GM23338 (cell line): Measurements from ENCODE around the gene LEAP2. TPM values are rescaled to one million over a fixed set of nuclear protein-coding genes. Genes with fewer than 3 reads are reported as not detected.

Experiments
- ATAC-seq: fragments of 200-7000 bp; cut with Tn5 transposase; 3 replicates; pipeline ENCODE4 v1.9.1; 2020
- DNase-seq: peaks from one replicate; pipeline ENCODE4 v3.0.0-alpha.2; 2015; ENCODE audit warnings: low spot score
- H2AFZ ChIP-seq: fragments of 200-600 bp; sonication (generic); 2 replicates; pipeline ENCODE4 v1.8.0; 2016; ENCODE audit warnings: antibody characterized with exemption, mild to moderate bottlenecking, moderate library complexity
- H3F3A ChIP-seq: fragments of 200-600 bp; sonication (generic); replicated peaks from 2 replicates; pipeline ENCODE4 v1.8.0; 2017; ENCODE audit warnings: antibody characterized with exemption, mixed run types, low read depth
- H3K27ac ChIP-seq: fragments of 200-600 bp; sonication (generic); 2 replicates; pipeline ENCODE4 v1.6.1; 2016; ENCODE audit warnings: low read depth
- H3K27me3 ChIP-seq: fragments of 200-600 bp; sonication (generic); 2 replicates; pipeline ENCODE4 v1.8.0; 2016; ENCODE audit warnings: mild to moderate bottlenecking, mixed run types, moderate library complexity; ENCODE audit not compliant: insufficient read depth
- H3K36me3 ChIP-seq: fragments of 200-600 bp; sonication (generic); 2 replicates; pipeline ENCODE4 v1.8.0; 2016; ENCODE audit warnings: mild to moderate bottlenecking; ENCODE audit not compliant: insufficient read depth
- H3K4me1 ChIP-seq: fragments of 200-600 bp; sonication (generic); 2 replicates; pipeline ENCODE4 v1.8.0; 2016; ENCODE audit warnings: mild to moderate bottlenecking, moderate library complexity; ENCODE audit not compliant: insufficient read depth
- H3K4me2 ChIP-seq: fragments of 200-600 bp; sonication (generic); 2 replicates; pipeline ENCODE4 v1.7.1; 2017; ENCODE audit warnings: mixed run types
- H3K4me3 ChIP-seq: fragments of 200-600 bp; sonication (generic); 2 replicates; pipeline ENCODE4 v1.6.1; 2016; ENCODE audit warnings: mixed run types
- H3K79me2 ChIP-seq: fragments of 200-600 bp; sonication (generic); replicated peaks from 2 replicates; pipeline ENCODE4 v1.8.0; 2017; ENCODE audit warnings: mild to moderate bottlenecking; ENCODE audit not compliant: insufficient read depth
- H3K9me2 ChIP-seq: fragments of 200-600 bp; sonication (generic); 2 replicates; pipeline ENCODE4 v1.8.0; 2017; ENCODE audit not compliant: insufficient read depth
- H4K20me1 ChIP-seq: fragments of 200-600 bp; sonication (generic); replicated peaks from 2 replicates; pipeline ENCODE4 v1.8.0; 2017; ENCODE audit warnings: mild to moderate bottlenecking; ENCODE audit not compliant: insufficient read depth
- H3K27ac Mint-ChIP-seq: 2 replicates; pipeline ENCODE4 v1.8.0; 2020; ENCODE audit warnings: inconsistent platforms, mild to moderate bottlenecking, moderate library complexity, mixed read lengths
- H3K27me3 Mint-ChIP-seq: 3 replicates; pipeline ENCODE4 v1.8.0; 2022; ENCODE audit warnings: low read depth, mild to moderate bottlenecking, moderate library complexity, mixed read lengths, inconsistent platforms; ENCODE audit not compliant: insufficient read depth, poor library complexity
- H3K36me3 Mint-ChIP-seq: 3 replicates; pipeline ENCODE4 v1.8.0; 2021; ENCODE audit warnings: low read depth, mild to moderate bottlenecking, inconsistent platforms, moderate library complexity, mixed read lengths
- H3K4me1 Mint-ChIP-seq: 3 replicates; pipeline ENCODE4 v1.8.0; 2020; ENCODE audit warnings: mild to moderate bottlenecking, inconsistent platforms, mixed read lengths
- H3K4me3 Mint-ChIP-seq: 3 replicates; pipeline ENCODE4 v1.8.0; 2021; ENCODE audit warnings: moderate library complexity, mild to moderate bottlenecking, inconsistent platforms, mixed read lengths
- H3K9me3 Mint-ChIP-seq: 3 replicates; pipeline ENCODE4 v1.8.0; 2020; ENCODE audit warnings: moderate library complexity, mild to moderate bottlenecking, inconsistent platforms, mixed read lengths
- CREB1 ChIP-seq: fragments of 250-450 bp; sonication (Bioruptor Pico); IDR thresholded peaks from 2 replicates; pipeline ENCODE4 v1.5.0; 2020; ENCODE audit warnings: low read depth, mild to moderate bottlenecking, moderate library complexity
- EZH2 ChIP-seq: fragments of 200-600 bp; sonication (generic); IDR thresholded peaks from one replicate; pipeline ENCODE4 v1.8.0; 2017; ENCODE audit warnings: antibody characterized with exemption, mild to moderate bottlenecking, low read depth; ENCODE audit not compliant: unreplicated experiment
- EZH2phosphoT487 ChIP-seq: fragments of 200-600 bp; sonication (generic); IDR thresholded peaks from one replicate; pipeline ENCODE4 v1.8.1; 2018; ENCODE audit warnings: antibody characterized with exemption; ENCODE audit not compliant: unreplicated experiment
- JUNB ChIP-seq: IDR thresholded peaks from one replicate; pipeline ENCODE4 v1.6.1; 2016; ENCODE audit warnings: antibody characterized with exemption; ENCODE audit not compliant: unreplicated experiment
- NANOG ChIP-seq: IDR thresholded peaks from 2 replicates; pipeline ENCODE4 v1.6.1; 2016; ENCODE audit warnings: antibody characterized with exemption, borderline replicate concordance
- ZNF114 ChIP-seq: fragments of 250-450 bp; sonication (Bioruptor Pico); IDR thresholded peaks from 2 replicates; pipeline ENCODE4 v1.5.0; 2020; ENCODE audit warnings: mild to moderate bottlenecking, moderate library complexity
- ZNF331 ChIP-seq: fragments of 250-450 bp; sonication (Bioruptor Pico); IDR thresholded peaks from 2 replicates; pipeline ENCODE4 v1.5.0; 2020; ENCODE audit warnings: low read depth, mild to moderate bottlenecking, moderate library complexity
- polyA plus RNA-seq: library from polyadenylated mRNA; unstranded; fragments of >200 nt; fragmentation: Nextera tagmentation; extraction: Ambion mirVana; gene quantifications from 2 replicates; pipeline ENCODE4 v1.2.1, GENCODE V29; 2016
- total RNA-seq: library from RNA; depleted of rRNA; stranded (reverse); fragments of >200 nt; shearing (Covaris generic); gene quantifications from 2 replicates; pipeline ENCODE4 v1.2.3, GENCODE V29; 2014
- TF ChIP-seq, protein P1 (sequence below): IDR thresholded peaks from 2 replicates; pipeline ENCODE4 v1.6.1; 2016; ENCODE audit warnings: antibody characterized with exemption
- TF ChIP-seq, protein P2 (sequence below), 2 experiments: fragments of 200-600 bp in 1 of 2; sonication (generic) in 1 of 2; conservative IDR thresholded peaks; 2 replicates each; pipeline versions ENCODE4 v1.5.1 to v1.6.1; 2016 to 2017; ENCODE audit warnings: antibody characterized with exemption in 2 of 2, low read depth in 2 of 2, mild to moderate bottlenecking in 2 of 2, moderate library complexity in 1 of 2
- TF ChIP-seq, protein P3 (sequence below): IDR thresholded peaks from one replicate; pipeline ENCODE4 v1.6.1; 2018; ENCODE audit warnings: antibody characterized with exemption; ENCODE audit not compliant: unreplicated experiment
- TF ChIP-seq, protein P4 (sequence below): fragments of 250-450 bp; sonication (Bioruptor Pico); IDR thresholded peaks from 2 replicates; pipeline ENCODE4 v1.5.0; 2020; ENCODE audit warnings: mild to moderate bottlenecking, moderate library complexity

Gene LEAP2
- total and polyA plus RNA-seq, 2 experiments from 2014 or later: 1.5 to 1.8 TPM

DNA sequence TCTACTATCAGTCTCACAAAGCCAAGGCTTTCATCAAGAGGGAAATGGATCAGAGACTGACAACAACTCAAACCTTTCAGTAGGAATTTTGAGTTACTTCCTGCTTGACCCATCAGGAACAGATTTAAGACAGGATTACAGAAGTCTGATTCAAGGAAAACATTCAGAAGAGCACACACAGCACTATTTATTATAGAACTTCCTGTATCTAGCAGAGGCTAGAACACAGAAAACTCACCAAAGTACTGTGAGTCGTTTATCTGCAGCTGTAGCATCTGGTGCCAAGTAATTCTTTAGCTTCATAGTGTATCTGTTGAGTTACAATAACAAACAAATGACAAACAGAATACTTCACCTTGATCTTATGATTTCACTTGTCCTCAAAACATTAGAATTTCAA lies 13.8 kb downstream of the LEAP2 start (continued):
- TF ChIP-seq, protein P1, sequence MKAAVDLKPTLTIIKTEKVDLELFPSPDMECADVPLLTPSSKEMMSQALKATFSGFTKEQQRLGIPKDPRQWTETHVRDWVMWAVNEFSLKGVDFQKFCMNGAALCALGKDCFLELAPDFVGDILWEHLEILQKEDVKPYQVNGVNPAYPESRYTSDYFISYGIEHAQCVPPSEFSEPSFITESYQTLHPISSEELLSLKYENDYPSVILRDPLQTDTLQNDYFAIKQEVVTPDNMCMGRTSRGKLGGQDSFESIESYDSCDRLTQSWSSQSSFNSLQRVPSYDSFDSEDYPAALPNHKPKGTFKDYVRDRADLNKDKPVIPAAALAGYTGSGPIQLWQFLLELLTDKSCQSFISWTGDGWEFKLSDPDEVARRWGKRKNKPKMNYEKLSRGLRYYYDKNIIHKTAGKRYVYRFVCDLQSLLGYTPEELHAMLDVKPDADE: no peak
- no peak for TF ChIP-seq ZNF331 (CRISPR knock-in tag)
- TF ChIP-seq, protein P2, sequence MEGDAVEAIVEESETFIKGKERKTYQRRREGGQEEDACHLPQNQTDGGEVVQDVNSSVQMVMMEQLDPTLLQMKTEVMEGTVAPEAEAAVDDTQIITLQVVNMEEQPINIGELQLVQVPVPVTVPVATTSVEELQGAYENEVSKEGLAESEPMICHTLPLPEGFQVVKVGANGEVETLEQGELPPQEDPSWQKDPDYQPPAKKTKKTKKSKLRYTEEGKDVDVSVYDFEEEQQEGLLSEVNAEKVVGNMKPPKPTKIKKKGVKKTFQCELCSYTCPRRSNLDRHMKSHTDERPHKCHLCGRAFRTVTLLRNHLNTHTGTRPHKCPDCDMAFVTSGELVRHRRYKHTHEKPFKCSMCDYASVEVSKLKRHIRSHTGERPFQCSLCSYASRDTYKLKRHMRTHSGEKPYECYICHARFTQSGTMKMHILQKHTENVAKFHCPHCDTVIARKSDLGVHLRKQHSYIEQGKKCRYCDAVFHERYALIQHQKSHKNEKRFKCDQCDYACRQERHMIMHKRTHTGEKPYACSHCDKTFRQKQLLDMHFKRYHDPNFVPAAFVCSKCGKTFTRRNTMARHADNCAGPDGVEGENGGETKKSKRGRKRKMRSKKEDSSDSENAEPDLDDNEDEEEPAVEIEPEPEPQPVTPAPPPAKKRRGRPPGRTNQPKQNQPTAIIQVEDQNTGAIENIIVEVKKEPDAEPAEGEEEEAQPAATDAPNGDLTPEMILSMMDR (conservative IDR thresholded peaks at IDR 0.05; ENCODE audit: low read depth in 2 of 2): no peak
- no peak for TF ChIP-seq EZH2phosphoT487

DNA sequence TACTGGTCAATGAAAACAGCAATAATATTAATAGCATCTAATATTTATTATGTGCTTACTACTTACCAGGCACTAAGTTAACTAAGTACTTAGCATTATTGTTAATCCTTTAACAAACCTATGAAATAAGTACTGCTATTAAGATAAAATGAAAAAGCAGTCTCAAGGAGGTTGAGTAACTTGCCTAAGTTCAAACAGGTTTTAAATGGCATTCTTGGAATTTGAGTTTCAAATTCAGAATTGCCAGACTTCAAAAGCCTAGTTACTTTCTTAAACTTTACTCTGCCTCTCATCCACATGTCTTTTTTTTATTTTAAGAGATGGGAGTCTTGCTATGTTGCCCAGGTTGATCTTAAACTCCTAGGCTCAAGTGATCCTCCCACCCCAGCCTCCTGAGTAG lies 16.0 kb downstream of the LEAP2 start:
- H3K36me3 Mint-ChIP-seq: peaks cover 70% of the 10 kb centered on the region
- TF ChIP-seq ZNF331 (CRISPR knock-in tag) (no peak), JUNB (no peak), ZNF114 (CRISPR knock-in tag) (no peak), EZH2phosphoT487 (no peak), CREB1 (CRISPR knock-in tag) (no peak), NANOG (no peak), EZH2 (no peak)
- TF ChIP-seq, protein P3, sequence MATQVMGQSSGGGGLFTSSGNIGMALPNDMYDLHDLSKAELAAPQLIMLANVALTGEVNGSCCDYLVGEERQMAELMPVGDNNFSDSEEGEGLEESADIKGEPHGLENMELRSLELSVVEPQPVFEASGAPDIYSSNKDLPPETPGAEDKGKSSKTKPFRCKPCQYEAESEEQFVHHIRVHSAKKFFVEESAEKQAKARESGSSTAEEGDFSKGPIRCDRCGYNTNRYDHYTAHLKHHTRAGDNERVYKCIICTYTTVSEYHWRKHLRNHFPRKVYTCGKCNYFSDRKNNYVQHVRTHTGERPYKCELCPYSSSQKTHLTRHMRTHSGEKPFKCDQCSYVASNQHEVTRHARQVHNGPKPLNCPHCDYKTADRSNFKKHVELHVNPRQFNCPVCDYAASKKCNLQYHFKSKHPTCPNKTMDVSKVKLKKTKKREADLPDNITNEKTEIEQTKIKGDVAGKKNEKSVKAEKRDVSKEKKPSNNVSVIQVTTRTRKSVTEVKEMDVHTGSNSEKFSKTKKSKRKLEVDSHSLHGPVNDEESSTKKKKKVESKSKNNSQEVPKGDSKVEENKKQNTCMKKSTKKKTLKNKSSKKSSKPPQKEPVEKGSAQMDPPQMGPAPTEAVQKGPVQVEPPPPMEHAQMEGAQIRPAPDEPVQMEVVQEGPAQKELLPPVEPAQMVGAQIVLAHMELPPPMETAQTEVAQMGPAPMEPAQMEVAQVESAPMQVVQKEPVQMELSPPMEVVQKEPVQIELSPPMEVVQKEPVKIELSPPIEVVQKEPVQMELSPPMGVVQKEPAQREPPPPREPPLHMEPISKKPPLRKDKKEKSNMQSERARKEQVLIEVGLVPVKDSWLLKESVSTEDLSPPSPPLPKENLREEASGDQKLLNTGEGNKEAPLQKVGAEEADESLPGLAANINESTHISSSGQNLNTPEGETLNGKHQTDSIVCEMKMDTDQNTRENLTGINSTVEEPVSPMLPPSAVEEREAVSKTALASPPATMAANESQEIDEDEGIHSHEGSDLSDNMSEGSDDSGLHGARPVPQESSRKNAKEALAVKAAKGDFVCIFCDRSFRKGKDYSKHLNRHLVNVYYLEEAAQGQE: no peak
- TF ChIP-seq, protein P4, sequence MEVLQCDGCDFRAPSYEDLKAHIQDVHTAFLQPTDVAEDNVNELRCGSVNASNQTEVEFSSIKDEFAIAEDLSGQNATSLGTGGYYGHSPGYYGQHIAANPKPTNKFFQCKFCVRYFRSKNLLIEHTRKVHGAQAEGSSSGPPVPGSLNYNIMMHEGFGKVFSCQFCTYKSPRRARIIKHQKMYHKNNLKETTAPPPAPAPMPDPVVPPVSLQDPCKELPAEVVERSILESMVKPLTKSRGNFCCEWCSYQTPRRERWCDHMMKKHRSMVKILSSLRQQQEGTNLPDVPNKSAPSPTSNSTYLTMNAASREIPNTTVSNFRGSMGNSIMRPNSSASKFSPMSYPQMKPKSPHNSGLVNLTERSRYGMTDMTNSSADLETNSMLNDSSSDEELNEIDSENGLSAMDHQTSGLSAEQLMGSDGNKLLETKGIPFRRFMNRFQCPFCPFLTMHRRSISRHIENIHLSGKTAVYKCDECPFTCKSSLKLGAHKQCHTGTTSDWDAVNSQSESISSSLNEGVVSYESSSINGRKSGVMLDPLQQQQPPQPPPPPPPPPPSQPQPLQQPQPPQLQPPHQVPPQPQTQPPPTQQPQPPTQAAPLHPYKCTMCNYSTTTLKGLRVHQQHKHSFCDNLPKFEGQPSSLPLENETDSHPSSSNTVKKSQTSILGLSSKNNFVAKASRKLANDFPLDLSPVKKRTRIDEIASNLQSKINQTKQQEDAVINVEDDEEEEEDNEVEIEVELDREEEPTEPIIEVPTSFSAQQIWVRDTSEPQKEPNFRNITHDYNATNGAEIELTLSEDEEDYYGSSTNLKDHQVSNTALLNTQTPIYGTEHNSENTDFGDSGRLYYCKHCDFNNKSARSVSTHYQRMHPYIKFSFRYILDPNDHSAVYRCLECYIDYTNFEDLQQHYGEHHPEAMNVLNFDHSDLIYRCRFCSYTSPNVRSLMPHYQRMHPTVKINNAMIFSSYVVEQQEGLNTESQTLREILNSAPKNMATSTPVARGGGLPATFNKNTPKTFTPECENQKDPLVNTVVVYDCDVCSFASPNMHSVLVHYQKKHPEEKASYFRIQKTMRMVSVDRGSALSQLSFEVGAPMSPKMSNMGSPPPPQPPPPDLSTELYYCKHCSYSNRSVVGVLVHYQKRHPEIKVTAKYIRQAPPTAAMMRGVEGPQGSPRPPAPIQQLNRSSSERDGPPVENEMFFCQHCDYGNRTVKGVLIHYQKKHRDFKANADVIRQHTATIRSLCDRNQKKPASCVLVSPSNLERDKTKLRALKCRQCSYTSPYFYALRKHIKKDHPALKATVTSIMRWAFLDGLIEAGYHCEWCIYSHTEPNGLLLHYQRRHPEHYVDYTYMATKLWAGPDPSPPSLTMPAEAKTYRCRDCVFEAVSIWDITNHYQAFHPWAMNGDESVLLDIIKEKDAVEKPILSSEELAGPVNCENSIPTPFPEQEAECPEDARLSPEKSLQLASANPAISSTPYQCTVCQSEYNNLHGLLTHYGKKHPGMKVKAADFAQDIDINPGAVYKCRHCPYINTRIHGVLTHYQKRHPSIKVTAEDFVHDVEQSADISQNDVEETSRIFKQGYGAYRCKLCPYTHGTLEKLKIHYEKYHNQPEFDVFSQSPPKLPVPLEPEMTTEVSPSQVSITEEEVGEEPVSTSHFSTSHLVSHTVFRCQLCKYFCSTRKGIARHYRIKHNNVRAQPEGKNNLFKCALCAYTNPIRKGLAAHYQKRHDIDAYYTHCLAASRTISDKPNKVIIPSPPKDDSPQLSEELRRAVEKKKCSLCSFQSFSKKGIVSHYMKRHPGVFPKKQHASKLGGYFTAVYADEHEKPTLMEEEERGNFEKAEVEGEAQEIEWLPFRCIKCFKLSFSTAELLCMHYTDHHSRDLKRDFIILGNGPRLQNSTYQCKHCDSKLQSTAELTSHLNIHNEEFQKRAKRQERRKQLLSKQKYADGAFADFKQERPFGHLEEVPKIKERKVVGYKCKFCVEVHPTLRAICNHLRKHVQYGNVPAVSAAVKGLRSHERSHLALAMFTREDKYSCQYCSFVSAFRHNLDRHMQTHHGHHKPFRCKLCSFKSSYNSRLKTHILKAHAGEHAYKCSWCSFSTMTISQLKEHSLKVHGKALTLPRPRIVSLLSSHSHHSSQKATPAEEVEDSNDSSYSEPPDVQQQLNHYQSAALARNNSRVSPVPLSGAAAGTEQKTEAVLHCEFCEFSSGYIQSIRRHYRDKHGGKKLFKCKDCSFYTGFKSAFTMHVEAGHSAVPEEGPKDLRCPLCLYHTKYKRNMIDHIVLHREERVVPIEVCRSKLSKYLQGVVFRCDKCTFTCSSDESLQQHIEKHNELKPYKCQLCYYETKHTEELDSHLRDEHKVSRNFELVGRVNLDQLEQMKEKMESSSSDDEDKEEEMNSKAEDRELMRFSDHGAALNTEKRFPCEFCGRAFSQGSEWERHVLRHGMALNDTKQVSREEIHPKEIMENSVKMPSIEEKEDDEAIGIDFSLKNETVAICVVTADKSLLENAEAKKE (CRISPR knock-in tag): no peak

More for the DNA sequence above, 16.0 kb downstream of the LEAP2 start:
- Histone ChIP-seq H3K27ac (no peak overlapping the region), H3K4me3 (no peak overlapping the region), H3K4me2 (no peak overlapping the region), H3F3A (no peaks in the 10 kb centered on the region), H3K9me2 (no peaks in the 10 kb centered on the region), H3K36me3 (peaks cover 54% of the 10 kb centered on the region), H2AFZ (no peak overlapping the region), H3K4me1 (no peaks in the 10 kb centered on the region), H4K20me1 (peaks cover 4% of the 10 kb centered on the region; the same call in 1 of the 2 replicates), H3K27me3 (no peaks in the 10 kb centered on the region), H3K79me2 (no peaks in the 10 kb centered on the region)
- H3K9me3 Mint-ChIP-seq: no peaks in the 10 kb centered on the region
- no peak for ATAC-seq
- no peaks in the 10 kb centered on the region for H3K27me3 Mint-ChIP-seq
- no peak for DNase-seq
- H3K4me1 Mint-ChIP-seq: no peaks in the 10 kb centered on the region
- H3K27ac Mint-ChIP-seq: no peak overlapping the region
- no peak overlapping the region for H3K4me3 Mint-ChIP-seq
